ENCODE measurements around the gene HYAL1. TPM values are rescaled to one million over a fixed set of nuclear protein-coding genes. Genes with fewer than 3 reads are reported as not detected.

HYAL1 gene
- polyA plus RNA-seq, 2 of the 4 experiments (the other 2 are of a cell fraction), result 0.62 to 1.1 TPM

DNA sequence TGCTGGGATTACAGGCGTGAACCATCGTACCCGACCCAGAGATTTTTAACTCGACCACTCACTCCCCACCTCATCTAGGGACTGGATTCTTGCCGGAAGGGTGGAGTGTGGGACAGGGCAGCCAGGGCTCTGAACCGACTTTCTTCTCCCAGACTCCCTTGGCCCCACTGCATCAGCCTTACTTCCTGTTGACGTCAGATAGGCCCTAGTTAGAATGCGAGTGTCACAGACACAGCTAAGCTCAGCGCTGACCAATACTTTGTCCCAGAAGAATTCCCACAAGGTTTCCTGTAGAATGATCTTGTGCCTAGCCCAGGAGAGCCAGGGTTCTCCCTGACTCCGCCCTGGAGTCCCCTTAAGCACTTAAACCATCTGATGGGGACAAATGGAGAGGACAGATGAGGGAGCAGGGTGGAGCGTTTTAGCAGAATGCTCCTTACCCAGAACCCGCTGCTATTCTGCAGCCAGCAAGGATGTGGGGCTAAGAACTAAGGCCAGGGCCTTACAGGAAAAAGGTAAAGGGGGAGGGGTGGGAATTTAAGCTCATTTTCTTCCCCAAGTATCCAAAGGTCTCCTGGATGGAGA, 30.5 kb upstream of the HYAL1 start:
- no peak for TF ChIP-seq KDM5A (IDR thresholded peaks at IDR 0.05)
- no peak for TF ChIP-seq EHMT2 (IDR thresholded peaks at IDR 0.05; ENCODE audit: low read depth)
- no peak for TF ChIP-seq TP53 (CRISPR knock-in tag; IDR thresholded peaks at IDR 0.05)
- TF ChIP-seq RAD21 (conservative IDR thresholded peaks at IDR 0.05 in 1 of 2, IDR thresholded peaks at IDR 0.05 in 1 of 2), result no peak
- no peak for TF ChIP-seq CHD4 (IDR thresholded peaks at IDR 0.05; ENCODE audit: borderline replicate concordance)
- TF ChIP-seq RARB (CRISPR knock-in tag; IDR thresholded peaks at IDR 0.05), result no peak
- no peak for TF ChIP-seq ATOH8 (CRISPR knock-in tag; IDR thresholded peaks at IDR 0.05; ENCODE audit: low read depth)
- no peak for TF ChIP-seq FOXS1 (CRISPR knock-in tag; IDR thresholded peaks at IDR 0.05)
- TF ChIP-seq HOXA7 (CRISPR knock-in tag; IDR thresholded peaks at IDR 0.05), result no peak
- TF ChIP-seq ELK1 (IDR thresholded peaks at IDR 0.05; ENCODE audit: low read depth, low read length), result no peak
- no peak for TF ChIP-seq FOSB (CRISPR knock-in tag; IDR thresholded peaks at IDR 0.05)
- TF ChIP-seq NPAS2 (CRISPR knock-in tag; IDR thresholded peaks at IDR 0.05; ENCODE audit: borderline replicate concordance), result no peak
- no peak for ATAC-seq
- 88% methylated on average over 11 of the region's 12 CpGs for WGBS (ENCODE audit: missing lambda C conversion rate)
- H3K4me1 ChIP-seq, result peaks cover 29% of the 10 kb centered on the region
- ChIA-PET CTCF (interaction anchor here (0.6 to 6.2 kb wide), 3 partner anchors 11 to 38 kb away, joined by 3 to 56 read pairs (median 4); partner anchors contain the start of gene HYAL2), POLR2A (no interaction called here)
- no peak for DNase-seq (ENCODE audit: low read depth in 1 of 2, low spot score in 1 of 2)
- H3K27ac ChIP-seq, result no peak overlapping the region
- no peak overlapping the region for H3K4me3 ChIP-seq
- peak overlapping the region; percentile 97; the same call in 2 of the 3 replicates for H3K4me2 ChIP-seq
- H3K9me3 ChIP-seq, result no peaks in the 10 kb centered on the region
- no peak for FAIRE-seq

- no peak overlapping the region for H3K27ac ChIP-seq
- DNase-seq (ENCODE audit: low read depth in 1 of 2, low spot score in 1 of 2) (no peak), FAIRE-seq (no peak), ATAC-seq (no peak)
- ChIA-PET POLR2A (no interaction called here), CTCF (interaction anchor here (1.5 to 6.2 kb wide), 2 partner anchors 9 to 137 kb away, joined by 3 to 56 read pairs; partner anchors contain the start of gene HYAL2)
- H3K4me2 ChIP-seq, result no peak overlapping the region
- no peak overlapping the region for H3K4me3 ChIP-seq
- no peaks in the 10 kb centered on the region for H3K9me3 ChIP-seq
- WGBS (ENCODE audit: missing lambda C conversion rate), result 90% methylated on average over 5 of the region's 19 CpGs
- H3K4me1 ChIP-seq, result peaks cover 36% of the 10 kb centered on the region
- TF ChIP-seq ATOH8 (CRISPR knock-in tag; IDR thresholded peaks at IDR 0.05; ENCODE audit: low read depth) (no peak), BCL3 (IDR thresholded peaks at IDR 0.05) (no peak), CEBPB (IDR thresholded peaks at IDR 0.05) (no peak), CBX2 (IDR thresholded peaks at IDR 0.05; ENCODE audit: borderline replicate concordance, low read depth) (no peak), BHLHE40 (IDR thresholded peaks at IDR 0.05; ENCODE audit: low read depth, low read length) (no peak), SREBF2 (IDR thresholded peaks at IDR 0.05) (no peak), JUNB (IDR thresholded peaks at IDR 0.05) (no peak), HMGXB4 (CRISPR knock-in tag; IDR thresholded peaks at IDR 0.05; ENCODE audit: borderline replicate concordance) (no peak), RNF2 (IDR thresholded peaks at IDR 0.05; ENCODE audit: borderline replicate concordance, low read depth) (no peak), ZC3H11A (IDR thresholded peaks at IDR 0.05) (no peak), ZFP36 (IDR thresholded peaks at IDR 0.05; ENCODE audit: borderline replicate concordance, partially characterized antibody) (no peak), CHD2 (IDR thresholded peaks at IDR 0.05; ENCODE audit: low read length, partially characterized antibody) (no peak), FOSL2 (IDR thresholded peaks at IDR 0.05) (no peak), FOSL2 (CRISPR knock-in tag; IDR thresholded peaks at IDR 0.05) (no peak)
- TF ChIP-seq, protein P1, sequence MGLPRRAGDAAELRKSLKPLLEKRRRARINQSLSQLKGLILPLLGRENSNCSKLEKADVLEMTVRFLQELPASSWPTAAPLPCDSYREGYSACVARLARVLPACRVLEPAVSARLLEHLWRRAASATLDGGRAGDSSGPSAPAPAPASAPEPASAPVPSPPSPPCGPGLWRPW (IDR thresholded peaks at IDR 0.05), result no peak
- TF ChIP-seq, protein P2, sequence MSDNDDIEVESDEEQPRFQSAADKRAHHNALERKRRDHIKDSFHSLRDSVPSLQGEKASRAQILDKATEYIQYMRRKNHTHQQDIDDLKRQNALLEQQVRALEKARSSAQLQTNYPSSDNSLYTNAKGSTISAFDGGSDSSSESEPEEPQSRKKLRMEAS (IDR thresholded peaks at IDR 0.05), result no peak
These were observed 28.1 kb upstream of the HYAL1 start for GRCh38 chr3:50331364-50331907.
